Measurements from ENCODE around the gene TBC1D5. TPM values are rescaled to one million over a fixed set of nuclear protein-coding genes. Genes with fewer than 3 reads are reported as not detected.

Gene TBC1D5
- total and polyA plus RNA-seq, 2 donors (not counting 1 experiment from before 2014, with no cell fraction given) = 22.6 to 111 TPM

- Histone ChIP-seq H3K4me2 (replicated peaks; ENCODE audit: low read depth, low read length, poor library complexity, severe bottlenecking) (no peak overlapping the region), H3K9me3 (ENCODE audit: control extremely low read depth in 1 of 3, control insufficient read depth in 2 of 3, insufficient read depth in 1 of 3, low read length in 2 of 3) (no peaks in the 10 kb centered on the region), H3K27me3 (replicated peaks in 1 of 4; ENCODE audit: control extremely low read depth in 1 of 4, control insufficient read depth in 3 of 4, insufficient read depth in 4 of 4, low read length in 3 of 4) (no peaks in the 10 kb centered on the region), H2AFZ (ENCODE audit: insufficient read depth, low read depth, low read length, poor library complexity, severe bottlenecking) (no peak overlapping the region), H3K79me2 (ENCODE audit: control insufficient read depth, insufficient read depth, low read length) (no peaks in the 10 kb centered on the region), H3K4me1 (ENCODE audit: control insufficient read depth in 2 of 2, insufficient read depth in 2 of 2, low read length in 2 of 2) (no peaks in the 10 kb centered on the region), H3K4me3 (ENCODE audit: control extremely low read depth in 1 of 5, extremely low read depth in 1 of 5, insufficient read depth in 1 of 5, low read depth in 2 of 5, low read length in 4 of 5) (no peak overlapping the region), H3K9ac (ENCODE audit: low read length) (no peak overlapping the region), H4K20me1 (ENCODE audit: control insufficient read depth, insufficient read depth, low read length, poor library complexity, severe bottlenecking) (no peaks in the 10 kb centered on the region), H3K36me3 (replicated peaks in 1 of 2; ENCODE audit: control extremely low read depth in 1 of 2, control insufficient read depth in 1 of 2, extremely low read depth in 1 of 2, insufficient read depth in 2 of 2, low read length in 1 of 2) (peaks cover 6 to 9% of the 10 kb centered on the region in 2 experiments), H3K27ac (ENCODE audit: low read length in 2 of 2) (no peak overlapping the region)
- WGBS (ENCODE audit: insufficient coverage) = 100% methylated on average over 1 of the region's 1 CpG
- Mint-ChIP-seq H3K9me3 (ENCODE audit: insufficient read depth) (no peaks in the 10 kb centered on the region), H3K27me3 (no peaks in the 10 kb centered on the region), H3K27ac (no peak overlapping the region), H3K4me3 (no peak overlapping the region), H3K4me1 (no peaks in the 10 kb centered on the region)
- ATAC-seq (ENCODE audit: low read depth) = no peak
- TF ChIP-seq CTCF (IDR thresholded peaks at IDR 0.05) (no peak), EZH2 (IDR thresholded peaks at IDR 0.05; ENCODE audit: borderline replicate concordance, insufficient read depth, low read depth, low read length, poor library complexity, severe bottlenecking) (no peak)
- ChIA-PET CTCF (no interaction called here), POLR2A (no interaction called here)
- no peak for DNase-seq
- intact Hi-C loops (cut with micrococcal nuclease) = no loop called here
These were observed 412.5 kb downstream of the TBC1D5 start for GRCh38 chr3:17329927-17330326.

GRCh38 chr3:17322106-17322793 lies 420.2 kb downstream of the TBC1D5 start:
- intact Hi-C loops (cut with micrococcal nuclease) = no loop called here
- peak; percentile 10 for DNase-seq

More at GRCh38 chr3:17322106-17322793, 420.2 kb downstream of the TBC1D5 start:
- Histone ChIP-seq H3K36me3 (replicated peaks in 1 of 2; ENCODE audit: control extremely low read depth in 1 of 2, control insufficient read depth in 1 of 2, extremely low read depth in 1 of 2, insufficient read depth in 2 of 2, low read length in 1 of 2) (peaks cover 1 to 11% of the 10 kb centered on the region in 2 experiments), H3K27me3 (replicated peaks in 1 of 4; ENCODE audit: control extremely low read depth in 1 of 4, control insufficient read depth in 3 of 4, insufficient read depth in 4 of 4, low read length in 3 of 4) (no peaks in the 10 kb centered on the region), H4K20me1 (ENCODE audit: control insufficient read depth, insufficient read depth, low read length, poor library complexity, severe bottlenecking) (no peaks in the 10 kb centered on the region), H3K27ac (ENCODE audit: low read length in 2 of 2) (no peak overlapping the region), H3K9ac (ENCODE audit: low read length) (peak overlapping the region; percentile 4), H3K4me3 (ENCODE audit: control extremely low read depth in 1 of 5, extremely low read depth in 1 of 5, insufficient read depth in 1 of 5, low read depth in 2 of 5, low read length in 4 of 5) (no peak overlapping the region), H3K9me3 (ENCODE audit: control extremely low read depth in 1 of 3, control insufficient read depth in 2 of 3, insufficient read depth in 1 of 3, low read length in 2 of 3) (no peaks in the 10 kb centered on the region), H3K79me2 (ENCODE audit: control insufficient read depth, insufficient read depth, low read length) (no peaks in the 10 kb centered on the region), H2AFZ (ENCODE audit: insufficient read depth, low read depth, low read length, poor library complexity, severe bottlenecking) (peak overlapping the region; percentile 25), H3K4me1 (ENCODE audit: control insufficient read depth in 2 of 2, insufficient read depth in 2 of 2, low read length in 2 of 2) (peaks cover 7 to 13% of the 10 kb centered on the region in 2 donors), H3K4me2 (replicated peaks; ENCODE audit: low read depth, low read length, poor library complexity, severe bottlenecking) (peak overlapping the region; percentile 43)
- Mint-ChIP-seq H3K9me3 (ENCODE audit: insufficient read depth) (no peaks in the 10 kb centered on the region), H3K27ac (no peak overlapping the region), H3K27me3 (no peaks in the 10 kb centered on the region), H3K4me1 (peaks cover 16% of the 10 kb centered on the region), H3K4me3 (peak overlapping the region; percentile 21)
- CTCF ChIA-PET = no interaction called here
- TF ChIP-seq EZH2 (IDR thresholded peaks at IDR 0.05; ENCODE audit: borderline replicate concordance, insufficient read depth, low read depth, low read length, poor library complexity, severe bottlenecking) = no peak
- no peak for TF ChIP-seq CTCF (IDR thresholded peaks at IDR 0.05)
- 42% methylated on average over 3 of the region's 5 CpGs for WGBS (ENCODE audit: insufficient coverage)
- POLR2A ChIA-PET = no interaction called here
- ATAC-seq (ENCODE audit: low read depth) = no peak

All from B cell (primary cell).